ENCODE measurements around the gene TTLL7. TPM values are rescaled to one million over a fixed set of nuclear protein-coding genes. Genes with fewer than 3 reads are reported as not detected.

TTLL7 gene
- total RNA-seq, 2 donors from 2014 or later: 3.4 to 3.7 TPM

- Mint-ChIP-seq H3K9me3 (peaks cover 11% of the 10 kb centered on the region), H3K36me3 (ENCODE audit: low read depth) (no peaks in the 10 kb centered on the region), H3K27me3 (ENCODE audit: insufficient read depth) (peaks cover 77% of the 10 kb centered on the region), H3K27ac (no peak overlapping the region), H3K4me1 (peaks cover 13% of the 10 kb centered on the region), H3K4me3 (no peak overlapping the region)
- no peak overlapping the region for H3K27ac ChIP-seq (ENCODE audit: low read depth, low read length)
- peaks cover 14% of the 10 kb centered on the region for H3K9me3 ChIP-seq (ENCODE audit: control insufficient read depth, low read length)
- no peak overlapping the region for H3K9ac ChIP-seq (ENCODE audit: extremely low read depth, low read length, poor library complexity, severe bottlenecking)
- TF ChIP-seq CTCF (conservative IDR thresholded peaks at IDR 0.05): no peak
- no peak for DNase-seq
- peaks cover 6% of the 10 kb centered on the region for H3K4me1 ChIP-seq (ENCODE audit: control insufficient read depth, insufficient read depth, low read length)
- peaks cover 58% of the 10 kb centered on the region for H3K27me3 ChIP-seq (ENCODE audit: control insufficient read depth, insufficient read depth, low read length, poor library complexity, severe bottlenecking)
- H3K4me3 ChIP-seq (ENCODE audit: low read length): no peak overlapping the region
- WGBS, 2 experiments (ENCODE audit: insufficient coverage in 1 of 2, insufficient read length in 1 of 2): 82 to 87% methylated on average over 5 to 6 of the region's 6 CpGs
- no peaks in the 10 kb centered on the region for H3K36me3 ChIP-seq (ENCODE audit: control insufficient read depth, insufficient read depth, low read length)
Measured at GRCh38 chr1:84021822-84022221, 22.9 kb upstream of the TTLL7 start.

GRCh38 chr1:84020151-84020550 lies 21.2 kb upstream of the TTLL7 start:
- Mint-ChIP-seq H3K9me3 (peaks cover 11% of the 10 kb centered on the region), H3K4me1 (peaks cover 13% of the 10 kb centered on the region), H3K36me3 (ENCODE audit: low read depth) (no peaks in the 10 kb centered on the region), H3K27ac (no peak overlapping the region), H3K27me3 (ENCODE audit: insufficient read depth) (peaks cover 67% of the 10 kb centered on the region), H3K4me3 (no peak overlapping the region)
- DNase-seq: no peak
- H3K27ac ChIP-seq (ENCODE audit: low read depth, low read length): no peak overlapping the region
- 72 to 74% methylated on average over 3 of the region's 3 CpGs for WGBS, 2 experiments (ENCODE audit: insufficient coverage in 1 of 2, insufficient read length in 1 of 2)
- H3K4me3 ChIP-seq (ENCODE audit: low read length): no peak overlapping the region
- peak; percentile 19 for TF ChIP-seq CTCF (conservative IDR thresholded peaks at IDR 0.05)
- peaks cover 14% of the 10 kb centered on the region for H3K9me3 ChIP-seq (ENCODE audit: control insufficient read depth, low read length)
- peaks cover 44% of the 10 kb centered on the region for H3K27me3 ChIP-seq (ENCODE audit: control insufficient read depth, insufficient read depth, low read length, poor library complexity, severe bottlenecking)
- H3K36me3 ChIP-seq (ENCODE audit: control insufficient read depth, insufficient read depth, low read length): no peaks in the 10 kb centered on the region
- H3K4me1 ChIP-seq (ENCODE audit: control insufficient read depth, insufficient read depth, low read length): peaks cover 6% of the 10 kb centered on the region
- no peak overlapping the region for H3K9ac ChIP-seq (ENCODE audit: extremely low read depth, low read length, poor library complexity, severe bottlenecking)

GRCh38 chr1:84019217-84019616 lies 20.3 kb upstream of the TTLL7 start:
- Mint-ChIP-seq H3K36me3 (ENCODE audit: low read depth) (no peaks in the 10 kb centered on the region), H3K27ac (no peak overlapping the region), H3K4me1 (peaks cover 13% of the 10 kb centered on the region), H3K27me3 (ENCODE audit: insufficient read depth) (peaks cover 61% of the 10 kb centered on the region), H3K4me3 (no peak overlapping the region), H3K9me3 (peaks cover 11% of the 10 kb centered on the region)
- no peak overlapping the region for H3K4me3 ChIP-seq (ENCODE audit: low read length)
- no peak overlapping the region for H3K9ac ChIP-seq (ENCODE audit: extremely low read depth, low read length, poor library complexity, severe bottlenecking)
- no peak for TF ChIP-seq CTCF (conservative IDR thresholded peaks at IDR 0.05)
- H3K27me3 ChIP-seq (ENCODE audit: control insufficient read depth, insufficient read depth, low read length, poor library complexity, severe bottlenecking): peaks cover 35% of the 10 kb centered on the region
- peaks cover 14% of the 10 kb centered on the region for H3K9me3 ChIP-seq (ENCODE audit: control insufficient read depth, low read length)
- H3K27ac ChIP-seq (ENCODE audit: low read depth, low read length): no peak overlapping the region
- no peaks in the 10 kb centered on the region for H3K36me3 ChIP-seq (ENCODE audit: control insufficient read depth, insufficient read depth, low read length)
- WGBS, 2 experiments (ENCODE audit: insufficient coverage in 1 of 2, insufficient read length in 1 of 2): 90% methylated on average over 1 of the region's 1 CpG; no CpG with 5 or more reads in 1 of the 2 experiments
- peaks cover 6% of the 10 kb centered on the region for H3K4me1 ChIP-seq (ENCODE audit: control insufficient read depth, insufficient read depth, low read length)
- no peak for DNase-seq

Data from endodermal cell (in vitro differentiated cells).